Activated T-cell treated with anti-CD3 and anti-CD28 coated beads for 24 hours (primary cell): ENCODE measurements around the gene KCTD15.

Experiments used
- DNase-seq: peaks from one replicate; pipeline ENCODE4 v3.0.0-alpha.2; 2020; ENCODE audit warnings: low read depth

Gene KCTD15

DNA sequence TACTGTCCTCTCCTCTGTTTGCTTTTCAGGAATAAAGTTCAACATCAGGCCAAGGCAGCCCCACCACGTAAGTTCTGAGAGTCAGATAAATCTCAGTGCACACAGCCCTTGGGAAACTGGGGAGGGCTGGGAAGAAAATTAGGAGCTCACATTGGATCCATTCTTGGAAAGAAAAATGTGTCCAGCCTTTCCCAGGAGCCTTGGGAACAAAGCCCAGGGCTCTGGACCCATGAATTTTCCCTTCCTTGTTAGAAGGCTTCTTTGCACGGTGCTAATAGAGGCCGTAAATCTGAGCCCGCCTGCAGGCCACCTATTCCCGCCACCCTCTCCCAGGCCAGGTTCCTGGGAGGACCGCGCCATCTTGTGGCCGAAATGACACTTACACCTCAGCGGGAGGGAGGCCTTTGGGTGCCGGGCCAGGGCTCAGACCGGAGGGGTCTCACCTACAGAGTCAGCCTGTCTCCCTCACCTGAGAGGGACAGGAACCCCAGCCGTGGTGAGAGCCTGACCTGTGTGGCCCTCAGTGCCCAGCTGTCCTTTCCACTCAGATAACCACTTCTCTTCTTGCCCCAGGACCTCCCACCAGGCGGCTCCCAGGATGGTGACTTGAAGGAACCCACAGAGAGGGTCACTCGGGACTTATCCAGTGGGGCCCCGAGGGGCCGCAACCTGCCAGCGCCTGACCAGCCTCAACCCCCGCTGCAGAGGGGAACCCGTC lies 25.1 kb upstream of the KCTD15 start:
- DNase-seq, result peak; percentile 47

- no peak for DNase-seq
Measured at GRCh38 chr19:33772102-33772857, 24.4 kb upstream of the KCTD15 start.

DNA sequence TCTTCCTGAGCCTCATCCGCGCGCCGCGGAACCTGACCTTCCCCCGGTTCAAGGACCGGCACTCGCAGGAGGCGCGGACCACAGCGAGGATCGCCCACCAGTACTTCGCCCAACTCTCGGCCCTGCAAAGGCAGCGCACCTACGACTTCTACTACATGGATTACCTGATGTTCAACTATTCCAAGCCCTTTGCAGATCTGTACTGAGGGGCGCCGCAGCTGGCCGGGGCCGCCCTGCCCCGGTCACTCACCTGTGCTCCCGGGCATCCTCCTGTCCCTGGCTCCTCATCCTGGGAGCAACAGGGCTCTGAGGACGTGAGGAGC lies 23.9 kb upstream of the KCTD15 start:
- DNase-seq, result no peak

- no peak for DNase-seq
Measured at GRCh38 chr19:33773704-33774624, 22.7 kb upstream of the KCTD15 start.

DNA sequence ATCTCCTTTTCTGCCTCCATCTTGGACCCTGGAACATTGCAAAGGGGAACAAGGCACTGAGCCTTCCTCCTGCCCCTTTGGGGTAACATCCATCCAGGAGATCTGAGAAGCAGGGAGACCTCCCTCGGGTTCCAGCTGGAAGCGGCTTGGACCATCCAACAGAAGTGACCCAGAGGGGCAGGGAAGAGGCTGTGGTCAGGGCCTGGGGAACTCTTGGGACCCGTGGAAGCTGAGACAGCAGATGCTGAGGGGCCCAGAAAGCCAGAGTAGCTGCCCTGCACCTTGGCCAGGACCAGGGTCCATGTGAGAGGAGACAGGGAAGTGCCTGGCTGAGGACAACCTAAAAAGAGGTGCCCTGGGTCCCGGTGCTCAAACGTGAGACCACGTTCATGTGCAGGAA lies 21.9 kb upstream of the KCTD15 start:
- DNase-seq, result no peak

DNA sequence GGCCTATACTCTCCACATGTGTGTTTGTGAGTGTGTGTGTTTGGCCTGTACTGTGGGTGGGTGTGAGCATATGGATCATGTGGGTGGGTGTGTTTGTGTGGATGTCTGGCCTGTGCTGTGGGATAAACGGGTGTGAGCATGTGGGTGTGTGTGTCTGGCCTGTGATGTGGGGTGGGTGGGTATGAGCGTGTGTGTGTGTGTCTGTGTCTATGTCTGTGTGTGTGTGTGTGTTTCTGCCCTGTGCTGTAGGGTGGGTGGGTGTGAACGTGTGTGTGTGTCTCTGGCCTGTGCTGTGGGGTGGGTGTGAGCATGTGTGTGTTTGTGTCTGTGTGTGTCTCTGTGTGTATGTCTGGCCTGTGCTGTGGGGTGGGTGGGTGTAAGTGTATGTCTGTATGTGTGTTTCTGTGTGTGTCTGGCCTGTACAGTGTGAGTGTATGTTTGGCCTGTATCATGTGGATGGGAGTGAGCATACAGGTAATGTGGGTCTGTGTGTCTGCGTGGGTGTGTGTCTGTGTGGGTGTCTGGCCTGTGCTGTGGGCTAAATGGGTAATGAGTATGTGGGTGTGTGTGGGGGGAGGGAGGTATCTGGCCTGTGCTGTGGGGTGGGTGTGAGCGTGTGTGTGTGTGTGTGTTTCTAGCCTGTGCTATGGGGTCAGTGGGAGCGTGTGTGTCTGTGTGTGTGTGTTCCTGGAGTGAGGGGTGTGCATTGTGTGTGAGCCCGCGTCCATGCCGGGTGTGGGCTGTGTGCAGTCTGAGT lies 20.8 kb upstream of the KCTD15 start:
- DNase-seq, result no peak

- DNase-seq, result no peak
Measured at GRCh38 chr19:33777351-33777750, 19.3 kb upstream of the KCTD15 start.

DNA sequence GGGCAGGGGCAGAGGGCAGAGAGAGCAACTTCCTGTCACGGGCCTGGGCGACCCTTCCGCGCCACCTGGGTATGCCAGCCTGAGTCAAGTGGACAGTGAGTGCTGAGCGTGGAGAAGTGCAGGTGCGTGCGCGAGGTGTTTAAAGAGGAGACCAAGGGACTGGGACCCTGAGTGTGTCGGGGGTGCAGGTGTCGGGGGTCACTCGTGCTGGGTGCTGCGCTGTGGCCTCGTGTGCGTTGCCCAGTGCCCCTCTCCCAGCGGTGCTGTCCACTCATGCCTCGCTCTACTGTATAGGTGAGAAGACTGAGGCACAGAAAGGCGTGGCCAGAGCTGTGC lies 18.9 kb upstream of the KCTD15 start:
- no peak for DNase-seq

DNA sequence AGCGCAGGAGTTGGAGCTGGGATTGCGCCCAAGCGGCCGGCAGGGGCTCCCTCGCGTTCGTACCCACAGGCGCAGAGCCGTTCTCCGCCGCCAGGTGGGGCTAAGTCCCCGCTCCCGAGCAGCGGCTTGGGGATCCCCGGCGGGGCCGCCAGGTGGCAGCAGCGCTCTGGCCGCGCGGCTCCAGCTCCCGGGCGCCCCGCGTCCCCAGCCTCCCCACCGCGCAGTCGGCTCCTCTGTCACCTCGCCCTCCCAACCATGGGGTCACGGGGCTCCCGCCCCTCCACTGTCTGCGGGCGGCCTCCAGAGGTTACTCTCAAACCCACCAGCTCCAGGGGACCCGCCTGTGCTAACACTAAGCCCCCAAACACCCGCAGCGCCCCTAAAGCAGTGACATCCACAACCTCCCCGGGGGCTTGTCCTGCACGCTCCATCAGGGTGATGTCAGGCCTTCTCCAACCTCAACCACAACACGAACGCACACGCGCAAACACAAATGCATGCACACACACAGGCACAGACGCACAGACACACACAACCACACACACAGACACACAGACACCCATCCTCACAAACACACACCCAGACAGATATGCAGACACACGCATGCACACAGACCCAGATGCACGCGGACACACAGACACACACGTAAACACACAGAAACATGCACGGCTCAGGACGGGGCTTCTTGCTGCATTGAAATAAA lies 18.4 kb upstream of the KCTD15 start:
- DNase-seq, result peak; percentile 83

GRCh38 chr19:33779849-33780248 lies 16.8 kb upstream of the KCTD15 start:
- DNase-seq, result no peak

- DNase-seq, result no peak
Measured at GRCh38 chr19:33780251-33780650, 16.4 kb upstream of the KCTD15 start.

GRCh38 chr19:33780746-33781145 lies 15.9 kb upstream of the KCTD15 start:
- no peak for DNase-seq

DNA sequence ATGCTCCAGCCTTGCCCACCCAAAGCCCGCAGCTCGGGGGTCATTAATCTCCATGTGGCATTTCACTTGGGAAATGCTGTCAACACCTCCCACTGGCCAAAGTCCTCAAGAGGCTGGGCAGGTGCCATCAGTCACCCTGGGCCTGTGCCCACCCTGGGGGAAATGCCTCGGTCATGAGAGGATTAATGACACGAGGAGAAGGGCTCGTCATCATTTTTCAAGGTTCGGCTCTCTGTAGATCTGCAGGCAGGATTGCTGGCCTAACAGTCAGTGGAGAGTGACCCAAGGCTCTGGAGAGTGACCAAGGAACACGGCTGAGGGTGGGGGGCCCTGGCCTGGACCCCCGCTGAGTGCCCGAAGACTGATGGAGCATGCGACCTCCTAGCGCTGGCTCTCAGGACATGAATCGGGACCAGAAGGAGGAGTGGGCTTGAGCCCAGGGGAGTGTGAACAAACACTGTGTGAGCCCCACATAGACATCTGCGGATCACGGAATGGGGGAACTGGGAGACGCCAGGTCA lies 15.2 kb upstream of the KCTD15 start:
- no peak for DNase-seq

GRCh38 chr19:33781996-33782395 lies 14.7 kb upstream of the KCTD15 start:
- DNase-seq, result no peak

GRCh38 chr19:33784432-33784831 lies 12.2 kb upstream of the KCTD15 start:
- no peak for DNase-seq

DNA sequence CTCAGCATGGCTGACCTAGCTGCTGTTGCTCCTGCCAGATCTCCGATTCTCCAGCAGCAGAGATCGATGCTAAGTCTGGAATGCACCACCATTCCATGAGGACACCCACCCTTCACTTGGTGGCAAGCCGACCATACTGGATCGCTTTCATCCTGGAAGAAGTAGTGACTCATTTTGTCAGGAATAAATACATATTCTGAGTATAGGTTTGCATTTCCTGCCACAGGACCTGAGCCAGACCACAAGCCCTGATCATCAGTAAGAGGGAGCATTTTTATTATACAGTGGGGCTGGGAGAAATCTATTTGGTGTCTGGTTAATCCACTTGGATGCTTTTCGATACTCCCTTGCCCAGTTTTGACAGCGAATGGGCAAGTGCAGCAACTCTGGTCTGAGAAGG lies 10.9 kb upstream of the KCTD15 start:
- DNase-seq, result no peak

- no peak for DNase-seq
Measured at GRCh38 chr19:33788676-33789075, 8.0 kb upstream of the KCTD15 start.

DNA sequence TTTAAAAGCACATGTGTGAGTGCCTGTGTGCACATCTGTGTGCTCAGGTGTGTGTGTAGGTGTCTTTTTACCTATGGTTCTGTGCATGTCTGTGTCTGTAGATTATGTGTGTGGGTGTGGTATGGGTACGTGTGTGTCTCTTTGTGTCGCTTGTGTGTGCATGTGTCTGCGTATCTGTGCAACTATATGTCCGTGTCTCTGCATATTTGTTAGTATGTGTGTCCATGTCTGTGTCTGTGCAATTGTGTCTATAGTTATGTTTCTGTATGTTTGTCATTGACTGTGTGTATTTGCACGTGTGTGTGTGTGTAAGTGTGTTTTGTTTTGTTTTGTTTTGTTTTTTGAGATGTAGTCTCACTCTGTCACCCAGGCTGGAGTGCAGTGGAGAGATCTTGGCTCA lies 7.3 kb upstream of the KCTD15 start:
- no peak for DNase-seq

- no peak for DNase-seq
Measured at GRCh38 chr19:33794683-33795369, 1.8 kb upstream of the KCTD15 start.

GRCh38 chr19:33795370-33796163 lies 1.1 kb upstream of the KCTD15 start:
- DNase-seq, result peak; percentile 42
